PC-9 (cell line): ENCODE data around the gene RPL23.

ENCODE experiments used
- CTCF ChIP-seq: fragments of 200-600 bp; sonication (generic); conservative IDR thresholded peaks from 2 replicates; pipeline ENCODE4 v1.6.1; 2017; ENCODE audit warnings: mixed run types, antibody characterized with exemption, mild to moderate bottlenecking, moderate library complexity
- EZH2 ChIP-seq: fragments of 200-600 bp; sonication (generic); IDR thresholded peaks from 2 replicates; pipeline ENCODE4 v1.8.0; 2017; ENCODE audit warnings: antibody characterized with exemption, low read depth

- no peak for TF ChIP-seq CTCF
- no peak for TF ChIP-seq EZH2
Measured at GRCh38 chr17:38848939-38849605, 4.4 kb downstream of the RPL23 start.
